AG04450 (cell line): ENCODE data around the gene DNTT. TPM values are rescaled to one million over a fixed set of nuclear protein-coding genes. Genes with fewer than 3 reads are reported as not detected.

Experiments used
- CTCF ChIA-PET: fragments of 300-600, 350-600 bp; formaldehyde crosslinking; extraction: SDS; loops from one replicate; lab custom pipeline; 2022; ENCODE audit warnings: antibody characterized with exemption, inconsistent platforms; lab: Charles Lee
- POLR2A ChIA-PET: fragments of 350-600 bp; formaldehyde crosslinking; extraction: SDS; loops from one replicate; lab custom pipeline; 2021; ENCODE audit warnings: antibody characterized with exemption, inconsistent platforms; lab: Yijun Ruan, JAX
- DNase-seq: peaks from one replicate; pipeline ENCODE4 v3.0.0-alpha.2; 2011; ENCODE audit warnings: low read depth, low spot score
- H3K27ac ChIP-seq: one replicate; pipeline ENCODE4 v1.5.1; 2012; ENCODE audit warnings: low read depth, low read length, control low read depth
- H3K27me3 ChIP-seq: one replicate; pipeline ENCODE4 v1.6.0; 2012; ENCODE audit warnings: low read length; ENCODE audit not compliant: control insufficient read depth, insufficient read depth
- H3K4me3 ChIP-seq: 2 replicates; pipeline ENCODE4 v1.5.1; 2011; ENCODE audit warnings: mild to moderate bottlenecking, low read depth, low read length, control low read depth
- H3K9me3 ChIP-seq: 2 replicates; pipeline ENCODE4 v1.5.1; 2012; ENCODE audit warnings: low read length; ENCODE audit not compliant: control insufficient read depth, insufficient read depth
- CTCF ChIP-seq: IDR thresholded peaks from 2 replicates; pipeline ENCODE4 v1.5.1; 2011; ENCODE audit warnings: low read depth, low read length, control low read depth, inconsistent platforms
- polyA plus RNA-seq: library from polyadenylated mRNA; depleted of rRNA; stranded (reverse); fragments of >200 nt; gene quantifications from 2 replicates; pipeline ENCODE4 v1.2.3, GENCODE V29; 2011

Gene DNTT
- polyA plus RNA-seq, 1 experiment, result not detected

- no peak for TF ChIP-seq CTCF
- no peak for DNase-seq
- H3K9me3 ChIP-seq, result no peaks in the 10 kb centered on the region
- H3K27ac ChIP-seq, result no peak overlapping the region
- no peak overlapping the region for H3K4me3 ChIP-seq
- ChIA-PET CTCF (interaction anchor here (1.0 kb wide), 1 partner anchor 58 kb away, joined by 12 read pairs; no protein-coding TSS in a partner anchor), POLR2A (no interaction called here)
- H3K27me3 ChIP-seq, result no peaks in the 10 kb centered on the region
These were observed 22.7 kb upstream of the DNTT start for GRCh38 chr10:96281444-96282029.

GRCh38 chr10:96283351-96283750 lies 20.9 kb upstream of the DNTT start:
- CTCF ChIA-PET, result no interaction called here
- DNase-seq, result no peak
- no peak for TF ChIP-seq CTCF
- no peaks in the 10 kb centered on the region for H3K27me3 ChIP-seq
- H3K9me3 ChIP-seq, result no peaks in the 10 kb centered on the region
- POLR2A ChIA-PET, result no interaction called here
- H3K4me3 ChIP-seq, result no peak overlapping the region
- H3K27ac ChIP-seq, result no peak overlapping the region

GRCh38 chr10:96283756-96284155 lies 20.5 kb upstream of the DNTT start:
- Histone ChIP-seq H3K9me3 (no peaks in the 10 kb centered on the region), H3K27me3 (no peaks in the 10 kb centered on the region), H3K27ac (no peak overlapping the region), H3K4me3 (no peak overlapping the region)
- TF ChIP-seq CTCF, result no peak
- DNase-seq, result no peak
- ChIA-PET POLR2A (no interaction called here), CTCF (interaction anchor here (1.4 kb wide), 1 partner anchor 267 kb away, joined by 4 read pairs; no protein-coding TSS in a partner anchor)

- ChIA-PET POLR2A (no interaction called here), CTCF (no interaction called here)
- no peak for TF ChIP-seq CTCF
These were observed 18.9 kb upstream of the DNTT start for GRCh38 chr10:96285331-96285752.

DNA sequence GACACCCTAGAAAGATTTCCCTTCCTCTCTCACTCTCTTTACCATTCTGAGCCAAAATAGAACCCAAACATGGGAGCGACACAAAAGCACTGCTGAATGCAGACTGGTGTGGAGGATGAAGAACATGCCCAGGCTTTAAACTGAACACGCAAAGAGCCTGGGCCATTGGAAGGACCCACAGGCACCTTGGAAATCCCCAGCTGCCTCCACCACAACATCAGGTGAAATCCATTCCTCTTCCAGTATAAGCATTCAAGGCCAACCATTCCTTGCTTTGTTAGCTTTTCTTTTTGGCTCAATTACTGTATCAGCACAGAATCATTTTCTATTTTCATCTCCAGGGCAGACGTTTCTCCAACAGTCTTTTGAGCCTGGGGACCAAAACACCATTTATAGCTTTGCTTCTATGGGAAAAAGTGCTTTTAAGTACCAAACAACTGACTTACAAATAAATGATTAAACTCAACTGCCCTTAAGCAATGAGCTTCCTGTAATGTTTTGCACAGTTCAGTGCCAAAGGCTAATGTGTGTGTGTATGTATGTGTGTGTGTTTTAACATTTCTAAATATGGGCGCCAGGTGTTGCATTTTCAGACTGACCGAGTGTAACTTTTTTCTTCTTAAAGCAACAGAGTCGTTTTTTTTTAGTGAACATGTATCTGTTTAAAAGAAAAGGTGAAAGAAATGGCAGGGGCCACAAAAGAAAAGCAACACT lies 16.7 kb upstream of the DNTT start:
- Histone ChIP-seq H3K27ac (no peak overlapping the region), H3K4me3 (no peak overlapping the region), H3K27me3 (no peaks in the 10 kb centered on the region), H3K9me3 (no peaks in the 10 kb centered on the region)
- CTCF ChIA-PET, result interaction anchor here (1.5 kb wide), 1 partner anchor 270 kb away, joined by 9 read pairs; no protein-coding TSS in a partner anchor
- no peak for DNase-seq
- POLR2A ChIA-PET, result no interaction called here
- TF ChIP-seq CTCF, result no peak

More at GRCh38 chr10:96285331-96285752, 18.9 kb upstream of the DNTT start:
- Histone ChIP-seq H3K9me3 (no peaks in the 10 kb centered on the region), H3K27ac (no peak overlapping the region), H3K27me3 (no peaks in the 10 kb centered on the region), H3K4me3 (no peak overlapping the region)
- DNase-seq, result no peak
